ENCODE data around the gene CPVL.

- no peak for TF ChIP-seq CTCF (IDR thresholded peaks at IDR 0.05)
- no peak for TF ChIP-seq SIN3A (IDR thresholded peaks at IDR 0.05; ENCODE audit: borderline replicate concordance, insufficient read depth, low read depth, low read length)
- no peak for TF ChIP-seq POLR2AphosphoS5 (IDR thresholded peaks at IDR 0.05; ENCODE audit: low read depth, low read length)
- TF ChIP-seq REST (IDR thresholded peaks at IDR 0.05; ENCODE audit: insufficient read depth in 1 of 2, low read depth in 2 of 2, low read length in 1 of 2), result no peak
- TF ChIP-seq TCF7L2 (IDR thresholded peaks at IDR 0.05; ENCODE audit: low read depth, low read length), result no peak
Measured at GRCh38 chr7:28958980-28959347, 187.4 kb downstream of the CPVL start.

Data from Panc1 (cell line).